GM23248 (cell line): Measurements from ENCODE around the gene RFX3. TPM values are rescaled to one million over a fixed set of nuclear protein-coding genes. Genes with fewer than 3 reads are reported as not detected.

Experiments
- DNase-seq: peaks from one replicate; pipeline ENCODE4 v3.0.0-alpha.2; 2015
- H2AFZ ChIP-seq: fragments of 200-600 bp; sonication (generic); 2 replicates; pipeline ENCODE4 v1.6.1; 2016; ENCODE audit warnings: antibody characterized with exemption
- H3F3A ChIP-seq: fragments of 200-600 bp; sonication (generic); 2 replicates; pipeline ENCODE4 v1.6.1; 2016; ENCODE audit warnings: mild to moderate bottlenecking, antibody characterized with exemption, mixed run types; ENCODE audit not compliant: insufficient read depth
- H3K27ac ChIP-seq: fragments of 200-600 bp; sonication (generic); 2 replicates; pipeline ENCODE4 v1.5.1; 2016; ENCODE audit warnings: mild to moderate bottlenecking
- H3K27me3 ChIP-seq: fragments of 200-600 bp; sonication (generic); replicated peaks from 2 replicates; pipeline ENCODE4 v1.6.1; 2016; ENCODE audit warnings: mild to moderate bottlenecking; ENCODE audit not compliant: insufficient read depth
- H3K36me3 ChIP-seq: fragments of 200-600 bp; sonication (generic); 2 replicates; pipeline ENCODE4 v1.6.1; 2016; ENCODE audit warnings: low read depth, mild to moderate bottlenecking
- H3K4me1 ChIP-seq: fragments of 200-600 bp; sonication (generic); 2 replicates; pipeline ENCODE4 v1.6.1; 2016; ENCODE audit warnings: mild to moderate bottlenecking; ENCODE audit not compliant: insufficient read depth
- H3K4me2 ChIP-seq: fragments of 200-600 bp; sonication (generic); one replicate; pipeline ENCODE4 v1.6.1; 2016; ENCODE audit warnings: mild to moderate bottlenecking; ENCODE audit not compliant: unreplicated experiment
- H3K4me3 ChIP-seq: fragments of 200-600 bp; sonication (generic); 2 replicates; pipeline ENCODE4 v1.5.1; 2016; ENCODE audit warnings: mild to moderate bottlenecking
- H3K79me2 ChIP-seq: fragments of 200-600 bp; sonication (generic); 2 replicates; pipeline ENCODE4 v1.6.1; 2016; ENCODE audit warnings: mild to moderate bottlenecking; ENCODE audit not compliant: insufficient read depth
- H3K9ac ChIP-seq: fragments of 200-600 bp; sonication (generic); 2 replicates; pipeline ENCODE4 v1.6.1; 2016; ENCODE audit warnings: mild to moderate bottlenecking
- H3K9me2 ChIP-seq: fragments of 200-600 bp; sonication (generic); 2 replicates; pipeline ENCODE4 v1.6.1; 2016; ENCODE audit warnings: mixed run types, mild to moderate bottlenecking, moderate library complexity; ENCODE audit not compliant: insufficient read depth
- H3K9me3 ChIP-seq: fragments of 200-600 bp; sonication (generic); one replicate; pipeline ENCODE4 v1.6.1; 2017; ENCODE audit warnings: low read depth
- H4K20me1 ChIP-seq: fragments of 200-600 bp; sonication (generic); 2 replicates; pipeline ENCODE4 v1.6.0; 2016; ENCODE audit not compliant: insufficient read depth
- EZH2 ChIP-seq: fragments of 200-600 bp; sonication (generic); IDR thresholded peaks from 2 replicates; pipeline ENCODE4 v1.6.1; 2018; ENCODE audit warnings: antibody characterized with exemption, mild to moderate bottlenecking; ENCODE audit not compliant: insufficient read depth, poor library complexity, severe bottlenecking
- EZH2phosphoT487 ChIP-seq: fragments of 200-600 bp; sonication (generic); IDR thresholded peaks from 2 replicates; pipeline ENCODE4 v1.6.1; 2018; ENCODE audit warnings: antibody characterized with exemption, moderate library complexity, mild to moderate bottlenecking, low read depth; ENCODE audit not compliant: insufficient read depth
- WGBS, 2 experiments: methylation state at CpG; one replicate each; pipeline ENCODE4 v1.1.6; 2015 to 2017; ENCODE audit warnings: low lambda C conversion rate in 2 of 2, low coverage in 1 of 2; ENCODE audit errors: missing lambda C conversion rate in 2 of 2; 5-methylcytosine and 5-hydroxymethylcytosine counted together
- in situ Hi-C: fragments of 300-500 bp; cut with MboI; formaldehyde crosslinking; loops from 2 replicates; pipeline ENCODE4 v1.15.0; 2020
- polyA plus RNA-seq: library from polyadenylated mRNA; unstranded; fragments of >200 nt; fragmentation: Nextera tagmentation; extraction: Ambion mirVana; gene quantifications from 2 replicates; pipeline ENCODE4 v1.2.1, GENCODE V29; 2016
- total RNA-seq: library from RNA; depleted of rRNA; stranded (reverse); fragments of >200 nt; shearing (Covaris generic); gene quantifications from 2 replicates; pipeline ENCODE4 v1.2.3, GENCODE V29; 2014

RFX3 gene
- total and polyA plus RNA-seq, 2 experiments from 2014 or later: 0.80 to 1.9 TPM

GRCh38 chr9:3177146-3177761, 348.5 kb downstream of the RFX3 start:
- peaks cover 17% of the 10 kb centered on the region; the same call in 1 of the 2 replicates for H3F3A ChIP-seq
- no peak overlapping the region for H2AFZ ChIP-seq
- H3K27ac ChIP-seq: no peak overlapping the region
- H3K9me2 ChIP-seq: no peaks in the 10 kb centered on the region
- no peaks in the 10 kb centered on the region for H4K20me1 ChIP-seq
- H3K9me3 ChIP-seq: no peaks in the 10 kb centered on the region
- no peak overlapping the region for H3K9ac ChIP-seq
- H3K4me3 ChIP-seq: no peak overlapping the region
- peaks cover 29% of the 10 kb centered on the region for H3K4me1 ChIP-seq
- H3K27me3 ChIP-seq: no peaks in the 10 kb centered on the region; the same call in none of the 2 replicates
- in situ Hi-C loops: no loop called here
- WGBS, 2 experiments: 52 to 60% methylated on average over 4 of the region's 4 CpGs
- TF ChIP-seq EZH2 (no peak), EZH2phosphoT487 (no peak)
- no peaks in the 10 kb centered on the region for H3K36me3 ChIP-seq
- no peak for DNase-seq
- no peaks in the 10 kb centered on the region for H3K79me2 ChIP-seq
- H3K4me2 ChIP-seq: no peak overlapping the region

GRCh38 chr9:3173374-3173773, 352.4 kb downstream of the RFX3 start:
- Histone ChIP-seq H3K4me2 (no peak overlapping the region), H3F3A (peaks cover 5% of the 10 kb centered on the region; the same call in 1 of the 2 replicates), H3K27me3 (no peaks in the 10 kb centered on the region), H3K9me2 (no peaks in the 10 kb centered on the region), H2AFZ (no peak overlapping the region), H3K27ac (no peak overlapping the region), H3K9ac (no peak overlapping the region), H3K9me3 (no peaks in the 10 kb centered on the region), H3K79me2 (no peaks in the 10 kb centered on the region), H3K4me1 (peaks cover 12% of the 10 kb centered on the region), H3K36me3 (no peaks in the 10 kb centered on the region), H4K20me1 (no peaks in the 10 kb centered on the region), H3K4me3 (no peak overlapping the region)
- WGBS, 2 experiments: 68 to 70% methylated on average over 4 of the region's 4 CpGs
- no peak for DNase-seq
- in situ Hi-C loops: no loop called here
- TF ChIP-seq EZH2phosphoT487: no peak

- H3K4me2 ChIP-seq: no peak overlapping the region
- DNase-seq: no peak
- H3K9me2 ChIP-seq: no peaks in the 10 kb centered on the region
- H3K27me3 ChIP-seq: no peaks in the 10 kb centered on the region
- no peak overlapping the region for H3K4me3 ChIP-seq
- TF ChIP-seq EZH2phosphoT487: no peak
- TF ChIP-seq EZH2: no peak
- H2AFZ ChIP-seq: no peak overlapping the region
- H3K4me1 ChIP-seq: no peaks in the 10 kb centered on the region
- H4K20me1 ChIP-seq: no peaks in the 10 kb centered on the region
- H3K36me3 ChIP-seq: no peaks in the 10 kb centered on the region
- H3K9me3 ChIP-seq: no peaks in the 10 kb centered on the region
- H3F3A ChIP-seq: no peaks in the 10 kb centered on the region
- H3K9ac ChIP-seq: no peak overlapping the region
- in situ Hi-C loops: no loop called here
- no peak overlapping the region for H3K27ac ChIP-seq
- H3K79me2 ChIP-seq: no peaks in the 10 kb centered on the region
Observed at GRCh38 chr9:3170819-3171218, 355.0 kb downstream of the RFX3 start.
